ENCODE data around the gene GON7.

Gene GON7

DNA sequence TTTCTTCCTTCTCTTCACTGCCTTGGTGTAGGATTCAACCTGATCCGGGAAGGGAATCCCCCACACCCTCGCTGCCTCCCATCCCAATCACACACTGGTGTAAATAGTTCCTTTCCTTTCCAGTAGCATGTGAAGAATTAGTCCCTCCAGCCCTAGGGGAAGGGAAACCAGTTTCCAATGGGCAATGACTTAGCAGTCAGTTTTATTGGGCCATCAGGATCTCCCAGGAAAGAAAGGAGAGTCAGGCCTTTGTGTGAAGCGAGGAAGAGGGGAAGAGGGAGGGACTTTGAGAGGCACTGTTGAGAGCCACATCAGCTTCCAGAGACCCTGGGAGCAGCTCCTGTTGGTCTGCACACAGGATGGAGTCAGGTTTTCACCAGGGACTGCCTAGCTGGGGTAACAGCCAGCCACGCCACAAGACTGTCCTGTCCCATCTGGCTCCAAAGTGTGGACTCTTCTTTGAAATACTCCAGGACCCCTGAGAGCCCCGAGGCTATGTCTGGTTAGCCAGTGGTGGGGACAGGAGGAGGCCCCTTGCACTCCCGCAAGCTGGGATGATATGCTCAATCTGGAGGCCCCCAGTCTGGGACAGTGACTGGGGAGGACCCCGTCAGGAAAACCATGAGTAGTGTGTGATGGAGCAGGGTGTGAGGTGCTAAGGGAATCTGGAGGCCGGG, 50.0 kb downstream of the GON7 start:
- no peak for DNase-seq (ENCODE audit: low read depth)

DNA sequence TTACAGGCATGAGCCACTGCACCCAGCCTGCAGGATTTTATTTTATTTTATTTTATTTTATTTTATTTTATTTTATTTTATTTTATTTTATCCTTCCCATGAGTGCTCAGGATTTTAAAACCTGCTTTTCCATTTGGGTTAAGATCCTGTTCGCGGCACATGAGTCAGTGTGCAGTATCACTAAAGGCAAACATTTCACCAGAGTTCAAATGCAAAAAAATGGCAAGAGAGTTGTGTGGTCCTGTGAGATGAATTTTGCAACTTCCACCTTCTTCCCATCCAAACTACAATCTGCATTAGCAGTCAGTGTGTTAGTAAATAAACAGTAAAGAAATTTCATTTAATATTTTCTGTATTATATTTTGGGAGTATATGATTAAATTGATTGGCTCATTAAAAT, 51.2 kb downstream of the GON7 start:
- DNase-seq (ENCODE audit: low read depth), result no peak

DNA sequence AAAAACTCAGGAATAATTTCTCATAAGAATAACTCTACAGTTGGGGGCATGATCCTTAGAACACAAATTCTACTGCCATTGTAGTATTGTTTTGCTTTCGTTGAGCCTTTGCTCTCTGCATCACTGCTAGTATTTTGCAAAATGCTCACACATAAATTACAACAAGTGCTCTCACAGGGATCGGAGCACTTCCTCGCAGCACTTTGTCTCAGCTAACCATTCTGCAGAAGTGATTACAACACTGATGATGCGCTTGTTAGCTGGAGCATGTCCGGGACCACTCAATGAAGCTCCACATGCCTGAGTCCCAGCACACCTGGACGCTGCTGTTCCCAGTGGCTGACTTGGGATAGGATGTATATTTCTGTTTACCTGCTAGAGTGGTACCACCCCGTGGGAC, 53.7 kb downstream of the GON7 start:
- DNase-seq (ENCODE audit: low read depth), result no peak

Data from T-helper 22 cell (primary cell).